ENCODE results near the gene UPK1B.

DNA sequence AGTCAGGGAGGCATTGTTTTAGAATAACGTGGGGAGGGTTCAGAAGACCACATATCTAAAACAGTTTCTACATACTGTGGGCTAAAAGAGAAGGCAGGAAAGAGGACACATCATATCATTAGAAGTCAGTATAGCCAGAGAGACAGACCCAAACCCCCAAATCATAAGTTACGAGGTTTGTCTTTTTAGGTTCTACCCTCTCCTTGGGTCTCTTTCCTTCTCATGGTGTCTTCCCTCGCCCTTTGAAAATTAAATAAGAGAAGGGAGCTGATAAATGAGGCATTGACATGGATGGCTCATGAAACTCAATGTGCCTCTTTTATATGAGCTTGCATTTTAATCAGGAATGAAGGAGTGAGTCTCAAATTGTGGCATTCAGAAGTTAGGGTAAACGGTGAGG lies 3.4 kb downstream of the UPK1B start:
- TF ChIP-seq, protein P1, sequence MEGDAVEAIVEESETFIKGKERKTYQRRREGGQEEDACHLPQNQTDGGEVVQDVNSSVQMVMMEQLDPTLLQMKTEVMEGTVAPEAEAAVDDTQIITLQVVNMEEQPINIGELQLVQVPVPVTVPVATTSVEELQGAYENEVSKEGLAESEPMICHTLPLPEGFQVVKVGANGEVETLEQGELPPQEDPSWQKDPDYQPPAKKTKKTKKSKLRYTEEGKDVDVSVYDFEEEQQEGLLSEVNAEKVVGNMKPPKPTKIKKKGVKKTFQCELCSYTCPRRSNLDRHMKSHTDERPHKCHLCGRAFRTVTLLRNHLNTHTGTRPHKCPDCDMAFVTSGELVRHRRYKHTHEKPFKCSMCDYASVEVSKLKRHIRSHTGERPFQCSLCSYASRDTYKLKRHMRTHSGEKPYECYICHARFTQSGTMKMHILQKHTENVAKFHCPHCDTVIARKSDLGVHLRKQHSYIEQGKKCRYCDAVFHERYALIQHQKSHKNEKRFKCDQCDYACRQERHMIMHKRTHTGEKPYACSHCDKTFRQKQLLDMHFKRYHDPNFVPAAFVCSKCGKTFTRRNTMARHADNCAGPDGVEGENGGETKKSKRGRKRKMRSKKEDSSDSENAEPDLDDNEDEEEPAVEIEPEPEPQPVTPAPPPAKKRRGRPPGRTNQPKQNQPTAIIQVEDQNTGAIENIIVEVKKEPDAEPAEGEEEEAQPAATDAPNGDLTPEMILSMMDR (IDR thresholded peaks at IDR 0.05): no peak
- no peak for TF ChIP-seq ZFX (IDR thresholded peaks at IDR 0.05; ENCODE audit: borderline replicate concordance)
